Neural progenitor cell (in vitro differentiated cells): ENCODE data around the gene SLF2. TPM values are rescaled to one million over a fixed set of nuclear protein-coding genes. Genes with fewer than 3 reads are reported as not detected.

Experiments used
- DNase-seq: peaks from one replicate; pipeline ENCODE4 v3.0.0-alpha.2; 2016; ENCODE audit warnings: low spot score
- H2AFZ ChIP-seq: fragments of 200-600 bp; sonication (generic); replicated peaks from 2 replicates; pipeline ENCODE4 v1.6.1; 2016; ENCODE audit warnings: antibody characterized with exemption
- H3F3A ChIP-seq: fragments of 200-600 bp; sonication (generic); 2 replicates; pipeline ENCODE4 v1.6.1; 2016; ENCODE audit warnings: antibody characterized with exemption, low read depth
- H3K27ac ChIP-seq: fragments of 200-600 bp; sonication (generic); 2 replicates; pipeline ENCODE4 v1.5.1; 2016; ENCODE audit warnings: mild to moderate bottlenecking
- H3K27me3 ChIP-seq: fragments of 200-600 bp; sonication (generic); 2 replicates; pipeline ENCODE4 v1.6.1; 2016; ENCODE audit warnings: mild to moderate bottlenecking, moderate library complexity
- H3K36me3 ChIP-seq: fragments of 200-600 bp; sonication (generic); 2 replicates; pipeline ENCODE4 v1.5.1; 2016
- H3K4me1 ChIP-seq: fragments of 200-600 bp; sonication (generic); 2 replicates; pipeline ENCODE4 v1.6.1; 2016; ENCODE audit warnings: mixed run types
- H3K4me2 ChIP-seq: fragments of 200-600 bp; sonication (generic); 2 replicates; pipeline ENCODE4 v1.6.1; 2016
- H3K4me3 ChIP-seq: fragments of 200-600 bp; sonication (generic); 2 replicates; pipeline ENCODE4 v1.5.1; 2016
- H3K79me2 ChIP-seq: fragments of 200-600 bp; sonication (generic); 2 replicates; pipeline ENCODE4 v1.6.1; 2016; ENCODE audit warnings: low read depth
- H3K9ac ChIP-seq: fragments of 200-600 bp; sonication (generic); 2 replicates; pipeline ENCODE4 v1.6.1; 2016
- H3K9me3 ChIP-seq: fragments of 200-600 bp; sonication (generic); 2 replicates; pipeline ENCODE4 v1.5.1; 2016; ENCODE audit warnings: low read depth
- H4K20me1 ChIP-seq: fragments of 200-600 bp; sonication (generic); 2 replicates; pipeline ENCODE4 v1.6.1; 2016; ENCODE audit warnings: low read depth
- H3K27ac Mint-ChIP-seq: 3 replicates; pipeline ENCODE4 v1.8.0; 2021; ENCODE audit warnings: mixed read lengths
- H3K27me3 Mint-ChIP-seq: 2 replicates; pipeline ENCODE4 v1.8.0; 2022; ENCODE audit warnings: low read depth, mild to moderate bottlenecking, inconsistent platforms, moderate library complexity, mixed read lengths; ENCODE audit not compliant: insufficient read depth
- H3K36me3 Mint-ChIP-seq: 3 replicates; pipeline ENCODE4 v1.8.0; 2021; ENCODE audit warnings: mixed read lengths
- H3K4me1 Mint-ChIP-seq: 3 replicates; pipeline ENCODE4 v1.8.0; 2021; ENCODE audit warnings: mixed read lengths
- H3K4me3 Mint-ChIP-seq: 3 replicates; pipeline ENCODE4 v1.8.0; 2021; ENCODE audit warnings: mild to moderate bottlenecking, moderate library complexity, mixed read lengths
- H3K9me3 Mint-ChIP-seq: 3 replicates; pipeline ENCODE4 v1.8.0; 2020; ENCODE audit warnings: mixed read lengths
- EZH2 ChIP-seq: fragments of 200-600 bp; sonication (generic); IDR thresholded peaks from 2 replicates; pipeline ENCODE4 v1.6.1; 2017; ENCODE audit warnings: antibody characterized with exemption, mild to moderate bottlenecking, moderate library complexity
- EZH2phosphoT487 ChIP-seq: fragments of 200-600 bp; sonication (generic); IDR thresholded peaks from 2 replicates; pipeline ENCODE4 v1.6.1; 2017; ENCODE audit warnings: antibody characterized with exemption
- total RNA-seq: library from RNA; depleted of rRNA; stranded (reverse); fragments of >200 nt; gene quantifications from 2 replicates; pipeline ENCODE4 v1.2.3, GENCODE V29; 2015; ENCODE audit warnings: low replicate concordance
- TF ChIP-seq, protein P1 (sequence below): fragments of 200-600 bp; sonication (generic); IDR thresholded peaks from 2 replicates; pipeline ENCODE4 v1.5.1; 2017; ENCODE audit warnings: antibody characterized with exemption, mild to moderate bottlenecking

Gene SLF2
- total RNA-seq, 1 donor from 2014 or later, result 19.5 TPM

DNA sequence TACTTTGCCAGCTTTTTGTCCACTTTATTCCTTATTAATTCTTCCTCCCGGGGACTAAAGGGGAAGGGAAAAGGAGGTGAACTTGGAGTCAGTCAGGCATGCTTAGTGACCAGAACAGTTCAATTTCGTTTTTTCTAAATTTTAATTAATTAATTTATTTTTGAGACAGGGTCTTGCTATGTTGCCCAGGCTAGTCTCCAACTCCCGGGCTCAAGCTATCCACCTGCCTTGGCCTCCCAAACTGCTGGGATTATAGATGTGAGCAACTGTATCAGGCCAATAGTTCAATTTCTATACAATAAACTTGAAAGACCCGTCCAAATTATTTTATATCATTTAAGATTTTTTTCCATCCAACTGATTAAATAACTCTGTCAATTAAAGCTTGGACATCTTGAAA, 1.3 kb upstream of the SLF2 start:
- peaks cover 28% of the 10 kb centered on the region for H3K79me2 ChIP-seq
- DNase-seq, result no peak
- Mint-ChIP-seq H3K36me3 (peaks cover 1% of the 10 kb centered on the region), H3K27ac (no peak overlapping the region), H3K4me3 (no peak overlapping the region), H3K9me3 (no peaks in the 10 kb centered on the region), H3K4me1 (peaks cover 45% of the 10 kb centered on the region), H3K27me3 (peaks cover 2% of the 10 kb centered on the region)
- peaks cover 10% of the 10 kb centered on the region for H4K20me1 ChIP-seq
- peaks cover 37% of the 10 kb centered on the region for H3K4me1 ChIP-seq
- no peaks in the 10 kb centered on the region for H3K27me3 ChIP-seq
- H3K4me3 ChIP-seq, result no peak overlapping the region
- H3K4me2 ChIP-seq, result peak overlapping the region; percentile 88
- no peaks in the 10 kb centered on the region for H3K9me3 ChIP-seq
- no peak overlapping the region for H3K27ac ChIP-seq
- no peaks in the 10 kb centered on the region for H3K36me3 ChIP-seq
- no peak for TF ChIP-seq EZH2phosphoT487
- TF ChIP-seq, protein P1, sequence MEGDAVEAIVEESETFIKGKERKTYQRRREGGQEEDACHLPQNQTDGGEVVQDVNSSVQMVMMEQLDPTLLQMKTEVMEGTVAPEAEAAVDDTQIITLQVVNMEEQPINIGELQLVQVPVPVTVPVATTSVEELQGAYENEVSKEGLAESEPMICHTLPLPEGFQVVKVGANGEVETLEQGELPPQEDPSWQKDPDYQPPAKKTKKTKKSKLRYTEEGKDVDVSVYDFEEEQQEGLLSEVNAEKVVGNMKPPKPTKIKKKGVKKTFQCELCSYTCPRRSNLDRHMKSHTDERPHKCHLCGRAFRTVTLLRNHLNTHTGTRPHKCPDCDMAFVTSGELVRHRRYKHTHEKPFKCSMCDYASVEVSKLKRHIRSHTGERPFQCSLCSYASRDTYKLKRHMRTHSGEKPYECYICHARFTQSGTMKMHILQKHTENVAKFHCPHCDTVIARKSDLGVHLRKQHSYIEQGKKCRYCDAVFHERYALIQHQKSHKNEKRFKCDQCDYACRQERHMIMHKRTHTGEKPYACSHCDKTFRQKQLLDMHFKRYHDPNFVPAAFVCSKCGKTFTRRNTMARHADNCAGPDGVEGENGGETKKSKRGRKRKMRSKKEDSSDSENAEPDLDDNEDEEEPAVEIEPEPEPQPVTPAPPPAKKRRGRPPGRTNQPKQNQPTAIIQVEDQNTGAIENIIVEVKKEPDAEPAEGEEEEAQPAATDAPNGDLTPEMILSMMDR, result no peak
- TF ChIP-seq EZH2, result no peak
- H3K9ac ChIP-seq, result no peak overlapping the region
- no peak overlapping the region for H2AFZ ChIP-seq
- H3F3A ChIP-seq, result peaks cover 28% of the 10 kb centered on the region

DNA sequence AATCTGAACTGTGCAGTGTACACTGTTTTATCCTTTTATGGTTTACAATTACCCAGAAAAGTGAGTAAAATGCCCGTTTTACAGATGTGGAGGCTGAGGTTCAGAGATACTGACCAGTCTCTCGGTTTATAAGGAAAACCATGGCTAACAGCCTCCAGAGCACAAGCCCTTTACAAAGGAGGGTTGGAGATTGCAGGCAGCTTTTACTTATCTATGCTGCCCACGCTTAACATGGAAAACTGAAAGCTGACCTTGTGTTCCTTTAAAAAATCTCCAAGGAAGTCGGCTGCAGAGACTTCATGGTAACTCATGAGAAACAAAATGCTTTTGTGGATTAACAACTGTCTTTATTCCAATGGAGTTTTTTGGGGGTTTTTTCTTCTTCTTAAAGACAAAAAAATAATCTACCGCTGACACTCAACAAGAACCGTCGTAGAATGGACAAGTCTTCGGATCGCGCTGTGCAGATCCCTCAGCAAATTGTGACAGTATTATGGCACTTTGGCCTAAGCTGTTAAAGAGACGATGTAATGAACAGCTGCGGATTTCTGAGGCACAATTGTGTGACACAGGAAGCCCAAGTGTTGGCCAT, 654 bp upstream of the SLF2 start:
- H2AFZ ChIP-seq, result peak overlapping the region; percentile 77
- H3F3A ChIP-seq, result peaks cover 28% of the 10 kb centered on the region
- H3K36me3 ChIP-seq, result no peaks in the 10 kb centered on the region
- peak overlapping the region; percentile 88 for H3K4me2 ChIP-seq
- peaks cover 28% of the 10 kb centered on the region for H3K79me2 ChIP-seq
- H4K20me1 ChIP-seq, result peaks cover 10% of the 10 kb centered on the region
- no peak overlapping the region for H3K9ac ChIP-seq
- no peak for DNase-seq
- TF ChIP-seq, protein P1, result no peak
- no peak for TF ChIP-seq EZH2
- no peak for TF ChIP-seq EZH2phosphoT487
- peak overlapping the region; percentile 78 for H3K4me3 ChIP-seq
- no peak overlapping the region for H3K27ac ChIP-seq
- H3K27ac Mint-ChIP-seq, result no peak overlapping the region
- H3K36me3 Mint-ChIP-seq, result peaks cover 5% of the 10 kb centered on the region
- H3K4me1 ChIP-seq, result peaks cover 37% of the 10 kb centered on the region
- no peaks in the 10 kb centered on the region for H3K9me3 Mint-ChIP-seq
- H3K4me1 Mint-ChIP-seq, result peaks cover 45% of the 10 kb centered on the region
- H3K27me3 ChIP-seq, result no peaks in the 10 kb centered on the region
- no peaks in the 10 kb centered on the region for H3K9me3 ChIP-seq
- peaks cover 2% of the 10 kb centered on the region for H3K27me3 Mint-ChIP-seq
- peak overlapping the region; percentile 78 for H3K4me3 Mint-ChIP-seq

DNA sequence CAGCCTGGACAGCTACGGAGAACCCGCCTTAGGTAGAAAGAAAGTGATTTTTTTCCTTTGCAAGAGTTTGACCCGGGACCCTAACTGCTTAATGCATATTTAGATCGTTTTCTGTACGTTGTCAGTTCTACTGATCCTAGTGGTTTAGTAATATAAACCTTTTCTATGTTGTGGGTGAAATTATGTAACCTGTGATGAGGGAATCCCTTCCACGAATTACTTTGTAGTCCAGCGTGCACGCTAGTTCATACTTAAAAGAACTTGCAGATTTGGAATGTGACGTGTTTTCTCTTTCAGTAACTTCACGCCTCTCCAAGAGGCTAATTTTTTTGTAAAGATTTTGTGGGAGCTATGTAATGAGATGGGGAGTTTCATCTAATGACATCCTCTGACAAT, 705 bp downstream of the SLF2 start:
- Mint-ChIP-seq H3K4me3 (peak overlapping the region; percentile 97), H3K27me3 (peaks cover 2% of the 10 kb centered on the region), H3K36me3 (peaks cover 8% of the 10 kb centered on the region), H3K4me1 (peaks cover 45% of the 10 kb centered on the region), H3K9me3 (no peaks in the 10 kb centered on the region), H3K27ac (no peak overlapping the region)
- peaks cover 28% of the 10 kb centered on the region for H3K79me2 ChIP-seq
- H3K9ac ChIP-seq, result peak overlapping the region; percentile 23
- H3K9me3 ChIP-seq, result no peaks in the 10 kb centered on the region
- TF ChIP-seq EZH2 (no peak), EZH2phosphoT487 (no peak)
- TF ChIP-seq, protein P1, result no peak
- H3K36me3 ChIP-seq, result no peaks in the 10 kb centered on the region
- H4K20me1 ChIP-seq, result peaks cover 10% of the 10 kb centered on the region
- peaks cover 37% of the 10 kb centered on the region for H3K4me1 ChIP-seq
- H3K27ac ChIP-seq, result no peak overlapping the region
- peak overlapping the region; percentile 98 for H2AFZ ChIP-seq
- peak overlapping the region; percentile 88 for H3K4me2 ChIP-seq
- H3K4me3 ChIP-seq, result peak overlapping the region; percentile 78
- DNase-seq, result no peak
- H3K27me3 ChIP-seq, result no peaks in the 10 kb centered on the region
- H3F3A ChIP-seq, result peaks cover 28% of the 10 kb centered on the region
